HepG2 (cell line): ENCODE data around the gene MMP19. TPM values are rescaled to one million over a fixed set of nuclear protein-coding genes. Genes with fewer than 3 reads are reported as not detected.
A peak's percentile ranks its signal among the peaks of the same experiment; 100 is the strongest.

ENCODE experiments used
- KDM2A ChIP-seq: sonication (generic); formaldehyde crosslinking; IDR thresholded peaks from 2 replicates; pipeline ENCODE4 v1.4.0; 2020; ENCODE audit warnings: low read depth, missing genetic modification reagents, borderline replicate concordance
- NR1H2 ChIP-seq: sonication (generic); formaldehyde crosslinking; IDR thresholded peaks from 2 replicates; pipeline ENCODE4 v1.8.1; 2022; ENCODE audit warnings: low read depth, missing genetic modification reagents, borderline replicate concordance
- SMC3 ChIP-seq: IDR thresholded peaks from 2 replicates; pipeline ENCODE4 v1.6.1; 2011; ENCODE audit warnings: low read length, improper control_type of control experiment
- ZFP82 ChIP-seq: sonication (generic); formaldehyde crosslinking; IDR thresholded peaks from 2 replicates; pipeline ENCODE4 v1.5.1; 2020; ENCODE audit warnings: mild to moderate bottlenecking, missing genetic modification reagents, borderline replicate concordance
- ZNF296 ChIP-seq: sonication (generic); formaldehyde crosslinking; conservative IDR thresholded peaks from 2 replicates; pipeline ENCODE4 v1.5.0; 2020; ENCODE audit warnings: mild to moderate bottlenecking, missing genetic modification reagents
- ZNF350 ChIP-seq: sonication (generic); formaldehyde crosslinking; IDR thresholded peaks from 2 replicates; pipeline ENCODE4 v1.4.0; 2020; ENCODE audit warnings: mild to moderate bottlenecking, low read depth, missing genetic modification reagents, borderline replicate concordance
- ZNF772 ChIP-seq: sonication (generic); formaldehyde crosslinking; IDR thresholded peaks from 2 replicates; pipeline ENCODE4 v1.5.0; 2020; ENCODE audit warnings: mild to moderate bottlenecking, missing genetic modification reagents
- polyA plus RNA-seq, 8 experiments: library from polyadenylated mRNA; depleted of rRNA in 3 of 8; stranded (reverse) in 7 of 8; unstranded in 1 of 8; fragments of >200 nt; fragmentation: Illumina TruSeq in 4 of 8; extraction: Trizol in 4 of 8; gene quantifications; 2 replicates each; pipeline versions ENCODE4 v1.2.1 to v1.2.3, GENCODE V29; 2011 to 2016; ENCODE audit warnings: low read depth in 4 of 8, missing spikeins in 1 of 8, mixed read lengths in 1 of 8; ENCODE audit not compliant: insufficient read depth in 1 of 8
- total RNA-seq, 5 experiments: library from RNA; depleted of rRNA; stranded (reverse); fragments of >200 nt; fragmentation: Illumina TruSeq; extraction: Trizol; gene quantifications; 2 replicates each; pipeline ENCODE4 v1.2.3, GENCODE V29; 2016; ENCODE audit warnings: low read depth in 1 of 5
- TF ChIP-seq, protein P1 (sequence below): sonication (generic); formaldehyde crosslinking; conservative IDR thresholded peaks from 2 replicates; pipeline ENCODE4 v1.4.0; 2020; ENCODE audit warnings: mild to moderate bottlenecking, missing genetic modification reagents, moderate library complexity
- TF ChIP-seq, protein P2 (sequence below): sonication (generic); formaldehyde crosslinking; IDR thresholded peaks from 2 replicates; pipeline ENCODE4 v1.4.0; 2020; ENCODE audit warnings: missing genetic modification reagents
- TF ChIP-seq, protein P3 (sequence below): sonication (generic); formaldehyde crosslinking; IDR thresholded peaks from 2 replicates; pipeline ENCODE4 v1.4.0; 2020; ENCODE audit warnings: mild to moderate bottlenecking, missing genetic modification reagents
- TF ChIP-seq, protein P4 (sequence below): sonication (generic); formaldehyde crosslinking; IDR thresholded peaks from 2 replicates; pipeline ENCODE4 v1.4.0; 2020; ENCODE audit warnings: missing genetic modification reagents
- TF ChIP-seq, protein P5 (sequence below): IDR thresholded peaks from 2 replicates; pipeline ENCODE4 v1.6.1; 2016; ENCODE audit warnings: mild to moderate bottlenecking

MMP19 gene
- total and polyA plus RNA-seq, 2 of the 13 experiments (the other 11 are each of a cell fraction or from before 2014, with no cell fraction given) = 0.07 to 0.08 TPM

DNA sequence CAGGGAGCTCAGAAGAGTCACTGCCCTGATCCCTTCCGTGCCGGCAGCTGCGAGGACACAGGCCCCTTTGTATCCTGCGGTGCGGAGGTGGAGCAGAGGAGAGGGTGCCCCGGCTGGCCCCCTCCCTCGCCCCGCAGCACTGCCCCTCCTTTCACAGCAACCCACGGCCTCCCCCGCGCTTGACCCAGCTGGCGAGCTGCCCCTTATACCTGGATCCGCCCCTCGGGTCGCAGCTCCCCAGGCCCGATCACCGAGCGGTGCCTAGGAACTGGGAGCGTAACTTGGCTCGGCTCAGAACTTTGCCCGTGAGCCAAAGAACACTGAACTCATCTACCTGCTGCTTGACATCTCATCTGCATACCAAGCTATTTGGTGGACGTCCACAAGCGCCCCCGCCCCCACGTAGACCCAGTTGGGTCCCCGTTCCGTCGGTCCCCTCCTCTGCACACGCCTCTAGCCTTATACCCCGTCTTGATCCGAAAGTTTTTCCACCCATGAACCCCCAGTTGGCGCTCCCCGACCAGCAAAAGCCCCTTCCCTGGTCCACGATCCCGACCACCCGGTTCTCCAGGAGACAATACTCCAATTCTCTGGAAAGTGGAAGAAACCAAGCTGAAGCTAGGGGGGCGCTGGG, 12.7 kb downstream of the MMP19 start (continued):
- TF ChIP-seq, protein P1, sequence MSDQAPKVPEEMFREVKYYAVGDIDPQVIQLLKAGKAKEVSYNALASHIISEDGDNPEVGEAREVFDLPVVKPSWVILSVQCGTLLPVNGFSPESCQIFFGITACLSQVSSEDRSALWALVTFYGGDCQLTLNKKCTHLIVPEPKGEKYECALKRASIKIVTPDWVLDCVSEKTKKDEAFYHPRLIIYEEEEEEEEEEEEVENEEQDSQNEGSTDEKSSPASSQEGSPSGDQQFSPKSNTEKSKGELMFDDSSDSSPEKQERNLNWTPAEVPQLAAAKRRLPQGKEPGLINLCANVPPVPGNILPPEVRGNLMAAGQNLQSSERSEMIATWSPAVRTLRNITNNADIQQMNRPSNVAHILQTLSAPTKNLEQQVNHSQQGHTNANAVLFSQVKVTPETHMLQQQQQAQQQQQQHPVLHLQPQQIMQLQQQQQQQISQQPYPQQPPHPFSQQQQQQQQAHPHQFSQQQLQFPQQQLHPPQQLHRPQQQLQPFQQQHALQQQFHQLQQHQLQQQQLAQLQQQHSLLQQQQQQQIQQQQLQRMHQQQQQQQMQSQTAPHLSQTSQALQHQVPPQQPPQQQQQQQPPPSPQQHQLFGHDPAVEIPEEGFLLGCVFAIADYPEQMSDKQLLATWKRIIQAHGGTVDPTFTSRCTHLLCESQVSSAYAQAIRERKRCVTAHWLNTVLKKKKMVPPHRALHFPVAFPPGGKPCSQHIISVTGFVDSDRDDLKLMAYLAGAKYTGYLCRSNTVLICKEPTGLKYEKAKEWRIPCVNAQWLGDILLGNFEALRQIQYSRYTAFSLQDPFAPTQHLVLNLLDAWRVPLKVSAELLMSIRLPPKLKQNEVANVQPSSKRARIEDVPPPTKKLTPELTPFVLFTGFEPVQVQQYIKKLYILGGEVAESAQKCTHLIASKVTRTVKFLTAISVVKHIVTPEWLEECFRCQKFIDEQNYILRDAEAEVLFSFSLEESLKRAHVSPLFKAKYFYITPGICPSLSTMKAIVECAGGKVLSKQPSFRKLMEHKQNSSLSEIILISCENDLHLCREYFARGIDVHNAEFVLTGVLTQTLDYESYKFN (CRISPR knock-in tag) = no peak
- TF ChIP-seq KDM2A (CRISPR knock-in tag) (0 out of 2 replicates have a peak, but pooled peaks have one; percentile 10), ZNF350 (CRISPR knock-in tag) (no peak), ZNF296 (CRISPR knock-in tag) (no peak), ZFP82 (CRISPR knock-in tag) (no peak), SMC3 (no peak), NR1H2 (CRISPR knock-in tag) (no peak), ZNF772 (CRISPR knock-in tag) (no peak)
- TF ChIP-seq, protein P2, sequence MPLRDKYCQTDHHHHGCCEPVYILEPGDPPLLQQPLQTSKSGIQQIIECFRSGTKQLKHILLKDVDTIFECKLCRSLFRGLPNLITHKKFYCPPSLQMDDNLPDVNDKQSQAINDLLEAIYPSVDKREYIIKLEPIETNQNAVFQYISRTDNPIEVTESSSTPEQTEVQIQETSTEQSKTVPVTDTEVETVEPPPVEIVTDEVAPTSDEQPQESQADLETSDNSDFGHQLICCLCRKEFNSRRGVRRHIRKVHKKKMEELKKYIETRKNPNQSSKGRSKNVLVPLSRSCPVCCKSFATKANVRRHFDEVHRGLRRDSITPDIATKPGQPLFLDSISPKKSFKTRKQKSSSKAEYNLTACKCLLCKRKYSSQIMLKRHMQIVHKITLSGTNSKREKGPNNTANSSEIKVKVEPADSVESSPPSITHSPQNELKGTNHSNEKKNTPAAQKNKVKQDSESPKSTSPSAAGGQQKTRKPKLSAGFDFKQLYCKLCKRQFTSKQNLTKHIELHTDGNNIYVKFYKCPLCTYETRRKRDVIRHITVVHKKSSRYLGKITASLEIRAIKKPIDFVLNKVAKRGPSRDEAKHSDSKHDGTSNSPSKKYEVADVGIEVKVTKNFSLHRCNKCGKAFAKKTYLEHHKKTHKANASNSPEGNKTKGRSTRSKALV (CRISPR knock-in tag) = no peak
- TF ChIP-seq, protein P3, sequence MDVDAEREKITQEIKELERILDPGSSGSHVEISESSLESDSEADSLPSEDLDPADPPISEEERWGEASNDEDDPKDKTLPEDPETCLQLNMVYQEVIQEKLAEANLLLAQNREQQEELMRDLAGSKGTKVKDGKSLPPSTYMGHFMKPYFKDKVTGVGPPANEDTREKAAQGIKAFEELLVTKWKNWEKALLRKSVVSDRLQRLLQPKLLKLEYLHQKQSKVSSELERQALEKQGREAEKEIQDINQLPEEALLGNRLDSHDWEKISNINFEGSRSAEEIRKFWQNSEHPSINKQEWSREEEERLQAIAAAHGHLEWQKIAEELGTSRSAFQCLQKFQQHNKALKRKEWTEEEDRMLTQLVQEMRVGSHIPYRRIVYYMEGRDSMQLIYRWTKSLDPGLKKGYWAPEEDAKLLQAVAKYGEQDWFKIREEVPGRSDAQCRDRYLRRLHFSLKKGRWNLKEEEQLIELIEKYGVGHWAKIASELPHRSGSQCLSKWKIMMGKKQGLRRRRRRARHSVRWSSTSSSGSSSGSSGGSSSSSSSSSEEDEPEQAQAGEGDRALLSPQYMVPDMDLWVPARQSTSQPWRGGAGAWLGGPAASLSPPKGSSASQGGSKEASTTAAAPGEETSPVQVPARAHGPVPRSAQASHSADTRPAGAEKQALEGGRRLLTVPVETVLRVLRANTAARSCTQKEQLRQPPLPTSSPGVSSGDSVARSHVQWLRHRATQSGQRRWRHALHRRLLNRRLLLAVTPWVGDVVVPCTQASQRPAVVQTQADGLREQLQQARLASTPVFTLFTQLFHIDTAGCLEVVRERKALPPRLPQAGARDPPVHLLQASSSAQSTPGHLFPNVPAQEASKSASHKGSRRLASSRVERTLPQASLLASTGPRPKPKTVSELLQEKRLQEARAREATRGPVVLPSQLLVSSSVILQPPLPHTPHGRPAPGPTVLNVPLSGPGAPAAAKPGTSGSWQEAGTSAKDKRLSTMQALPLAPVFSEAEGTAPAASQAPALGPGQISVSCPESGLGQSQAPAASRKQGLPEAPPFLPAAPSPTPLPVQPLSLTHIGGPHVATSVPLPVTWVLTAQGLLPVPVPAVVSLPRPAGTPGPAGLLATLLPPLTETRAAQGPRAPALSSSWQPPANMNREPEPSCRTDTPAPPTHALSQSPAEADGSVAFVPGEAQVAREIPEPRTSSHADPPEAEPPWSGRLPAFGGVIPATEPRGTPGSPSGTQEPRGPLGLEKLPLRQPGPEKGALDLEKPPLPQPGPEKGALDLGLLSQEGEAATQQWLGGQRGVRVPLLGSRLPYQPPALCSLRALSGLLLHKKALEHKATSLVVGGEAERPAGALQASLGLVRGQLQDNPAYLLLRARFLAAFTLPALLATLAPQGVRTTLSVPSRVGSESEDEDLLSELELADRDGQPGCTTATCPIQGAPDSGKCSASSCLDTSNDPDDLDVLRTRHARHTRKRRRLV (CRISPR knock-in tag) = no peak
- TF ChIP-seq, protein P4, sequence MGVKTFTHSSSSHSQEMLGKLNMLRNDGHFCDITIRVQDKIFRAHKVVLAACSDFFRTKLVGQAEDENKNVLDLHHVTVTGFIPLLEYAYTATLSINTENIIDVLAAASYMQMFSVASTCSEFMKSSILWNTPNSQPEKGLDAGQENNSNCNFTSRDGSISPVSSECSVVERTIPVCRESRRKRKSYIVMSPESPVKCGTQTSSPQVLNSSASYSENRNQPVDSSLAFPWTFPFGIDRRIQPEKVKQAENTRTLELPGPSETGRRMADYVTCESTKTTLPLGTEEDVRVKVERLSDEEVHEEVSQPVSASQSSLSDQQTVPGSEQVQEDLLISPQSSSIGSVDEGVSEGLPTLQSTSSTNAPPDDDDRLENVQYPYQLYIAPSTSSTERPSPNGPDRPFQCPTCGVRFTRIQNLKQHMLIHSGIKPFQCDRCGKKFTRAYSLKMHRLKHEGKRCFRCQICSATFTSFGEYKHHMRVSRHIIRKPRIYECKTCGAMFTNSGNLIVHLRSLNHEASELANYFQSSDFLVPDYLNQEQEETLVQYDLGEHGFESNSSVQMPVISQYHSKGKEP (CRISPR knock-in tag) = no peak
- TF ChIP-seq, protein P5, sequence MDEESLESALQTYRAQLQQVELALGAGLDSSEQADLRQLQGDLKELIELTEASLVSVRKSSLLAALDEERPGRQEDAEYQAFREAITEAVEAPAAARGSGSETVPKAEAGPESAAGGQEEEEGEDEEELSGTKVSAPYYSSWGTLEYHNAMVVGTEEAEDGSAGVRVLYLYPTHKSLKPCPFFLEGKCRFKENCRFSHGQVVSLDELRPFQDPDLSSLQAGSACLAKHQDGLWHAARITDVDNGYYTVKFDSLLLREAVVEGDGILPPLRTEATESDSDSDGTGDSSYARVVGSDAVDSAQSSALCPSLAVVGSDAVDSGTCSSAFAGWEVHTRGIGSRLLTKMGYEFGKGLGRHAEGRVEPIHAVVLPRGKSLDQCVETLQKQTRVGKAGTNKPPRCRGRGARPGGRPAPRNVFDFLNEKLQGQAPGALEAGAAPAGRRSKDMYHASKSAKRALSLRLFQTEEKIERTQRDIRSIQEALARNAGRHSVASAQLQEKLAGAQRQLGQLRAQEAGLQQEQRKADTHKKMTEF (CRISPR knock-in tag) = no peak
